Activated CD8-positive, alpha-beta memory T cell treated with anti-CD3 and anti-CD28 coated beads, Interleukin-2, amount 50 U/mL, for 1 hour (primary cell): Measurements from ENCODE around the gene GGA2.
A peak's percentile ranks its signal among the peaks of the same experiment; 100 is the strongest.
"Not testable (repeated sequence)": the region's sequence is repeated elsewhere in the genome, so short reads cannot be mapped to it uniquely, and the experiment has no call there.

ENCODE experiments used
- DNase-seq: peaks from one replicate; pipeline ENCODE4 v3.0.0-alpha.2; 2020; ENCODE audit errors: extremely low read depth

Gene GGA2

GRCh38 chr16:23476289-23476688 is 34.0 kb downstream of the GGA2 start:
- DNase-seq, result no peak

GRCh38 chr16:23469814-23470213 is 40.5 kb downstream of the GGA2 start:
- DNase-seq, result no peak

GRCh38 chr16:23466162-23466885 is 44.0 kb downstream of the GGA2 start:
- DNase-seq, result no peak

- no peak for DNase-seq
Observed at GRCh38 chr16:23465179-23465578, 45.1 kb downstream of the GGA2 start.

- no peak for DNase-seq
Observed at GRCh38 chr16:23464196-23464595, 46.1 kb downstream of the GGA2 start.

- DNase-seq, result not testable (repeated sequence)
Observed at GRCh38 chr16:23462994-23463393, 47.3 kb downstream of the GGA2 start.

- DNase-seq, result no peak
Observed at GRCh38 chr16:23453338-23454052, 56.8 kb downstream of the GGA2 start.

GRCh38 chr16:23452572-23453337 is 57.5 kb downstream of the GGA2 start, which contains the start of gene COG7:
TSS of gene COG7 (minus strand) at chr16:23453189. CDS start at chr16:23452994, 195 bp downstream.
- peak; percentile 64 for DNase-seq

GRCh38 chr16:23452221-23452571 is 58.1 kb downstream of the GGA2 start:
- no peak for DNase-seq

GRCh38 chr16:23448392-23448791 is 61.9 kb downstream of the GGA2 start:
- DNase-seq, result no peak

GRCh38 chr16:23437542-23437941 is 72.8 kb downstream of the GGA2 start:
- not testable (repeated sequence) for DNase-seq

- no peak for DNase-seq
Observed at GRCh38 chr16:23436951-23437350, 73.3 kb downstream of the GGA2 start.

- no peak for DNase-seq
Observed at GRCh38 chr16:23435500-23435899, 74.8 kb downstream of the GGA2 start.

- no peak for DNase-seq
Observed at GRCh38 chr16:23434380-23434779, 75.9 kb downstream of the GGA2 start.

GRCh38 chr16:23433261-23433920 is 76.9 kb downstream of the GGA2 start:
- DNase-seq, result no peak

GRCh38 chr16:23432176-23433128 is 77.8 kb downstream of the GGA2 start:
- DNase-seq, result no peak

GRCh38 chr16:23428351-23428750 is 81.9 kb downstream of the GGA2 start:
- no peak for DNase-seq

GRCh38 chr16:23424292-23424958 is 85.9 kb downstream of the GGA2 start:
- DNase-seq, result no peak

GRCh38 chr16:23423496-23424049 is 86.7 kb downstream of the GGA2 start:
- DNase-seq, result no peak

GRCh38 chr16:23420011-23420410 is 90.3 kb downstream of the GGA2 start:
- no peak for DNase-seq
